GM12891 (cell line): Measurements from ENCODE around the gene ADGRA3.

ENCODE experiments used
- POLR2A ChIP-seq: IDR thresholded peaks from 2 replicates; pipeline ENCODE4 v1.6.1; 2011; ENCODE audit warnings: low read depth, low read length, control low read depth
- POLR2AphosphoS5 ChIP-seq: IDR thresholded peaks from 2 replicates; pipeline ENCODE4 v1.6.1; 2011; ENCODE audit warnings: low read depth, low read length, control low read depth

- TF ChIP-seq POLR2A, result no peak
- no peak for TF ChIP-seq POLR2AphosphoS5
Measured at GRCh38 chr4:22531311-22532019, 15.6 kb upstream of the ADGRA3 start.
